GM12873 (cell line): Measurements from ENCODE around the gene ICOS.
A peak's percentile ranks its signal among the peaks of the same experiment; 100 is the strongest.

Experiments used
- TF ChIP-seq, protein P1 (sequence below): IDR thresholded peaks from 2 replicates; pipeline ENCODE4 v1.5.1; 2012; ENCODE audit warnings: low read depth, mild to moderate bottlenecking, moderate library complexity, low read length, control low read depth; ENCODE audit not compliant: insufficient read depth; ENCODE audit errors: missing control alignments

Gene ICOS

DNA sequence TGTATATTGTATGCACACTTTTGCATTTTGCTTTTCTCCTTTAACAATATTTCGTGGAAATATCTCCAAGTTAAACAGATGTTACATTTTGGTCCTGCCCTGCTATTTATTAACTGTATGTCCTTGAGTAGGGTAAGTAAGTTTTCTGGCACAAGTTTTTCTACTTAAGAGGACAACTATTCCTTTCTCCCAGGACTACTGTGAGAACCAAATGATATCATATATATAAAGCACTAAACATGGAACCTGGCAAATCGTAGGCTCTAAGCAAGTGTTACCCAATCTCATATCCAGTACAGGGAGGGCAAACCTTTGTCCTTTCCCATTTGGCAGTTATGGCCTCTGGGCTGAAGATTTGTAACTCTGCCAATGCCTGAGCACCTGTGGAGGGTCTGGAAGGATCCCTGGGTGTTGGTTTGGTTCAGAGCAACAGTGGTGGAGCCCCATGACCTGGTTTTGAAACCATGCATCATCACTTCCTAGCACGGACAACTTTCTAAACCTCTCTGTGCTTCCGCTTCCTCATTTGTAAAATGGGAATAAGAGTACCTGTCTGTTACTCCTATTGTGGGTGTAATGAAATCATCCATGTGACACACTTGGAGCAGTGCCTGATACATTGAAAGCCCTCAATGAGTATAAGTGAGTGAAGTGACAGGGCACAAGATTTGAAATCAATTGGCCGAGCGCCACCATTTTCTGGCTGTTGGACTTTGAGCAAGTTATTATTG is 28.3 kb upstream of the ICOS start:
- TF ChIP-seq, protein P1, sequence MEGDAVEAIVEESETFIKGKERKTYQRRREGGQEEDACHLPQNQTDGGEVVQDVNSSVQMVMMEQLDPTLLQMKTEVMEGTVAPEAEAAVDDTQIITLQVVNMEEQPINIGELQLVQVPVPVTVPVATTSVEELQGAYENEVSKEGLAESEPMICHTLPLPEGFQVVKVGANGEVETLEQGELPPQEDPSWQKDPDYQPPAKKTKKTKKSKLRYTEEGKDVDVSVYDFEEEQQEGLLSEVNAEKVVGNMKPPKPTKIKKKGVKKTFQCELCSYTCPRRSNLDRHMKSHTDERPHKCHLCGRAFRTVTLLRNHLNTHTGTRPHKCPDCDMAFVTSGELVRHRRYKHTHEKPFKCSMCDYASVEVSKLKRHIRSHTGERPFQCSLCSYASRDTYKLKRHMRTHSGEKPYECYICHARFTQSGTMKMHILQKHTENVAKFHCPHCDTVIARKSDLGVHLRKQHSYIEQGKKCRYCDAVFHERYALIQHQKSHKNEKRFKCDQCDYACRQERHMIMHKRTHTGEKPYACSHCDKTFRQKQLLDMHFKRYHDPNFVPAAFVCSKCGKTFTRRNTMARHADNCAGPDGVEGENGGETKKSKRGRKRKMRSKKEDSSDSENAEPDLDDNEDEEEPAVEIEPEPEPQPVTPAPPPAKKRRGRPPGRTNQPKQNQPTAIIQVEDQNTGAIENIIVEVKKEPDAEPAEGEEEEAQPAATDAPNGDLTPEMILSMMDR: no peak

GRCh38 chr2:203908797-203909185 is 27.8 kb upstream of the ICOS start:
- TF ChIP-seq, protein P1: peak; percentile 1

DNA sequence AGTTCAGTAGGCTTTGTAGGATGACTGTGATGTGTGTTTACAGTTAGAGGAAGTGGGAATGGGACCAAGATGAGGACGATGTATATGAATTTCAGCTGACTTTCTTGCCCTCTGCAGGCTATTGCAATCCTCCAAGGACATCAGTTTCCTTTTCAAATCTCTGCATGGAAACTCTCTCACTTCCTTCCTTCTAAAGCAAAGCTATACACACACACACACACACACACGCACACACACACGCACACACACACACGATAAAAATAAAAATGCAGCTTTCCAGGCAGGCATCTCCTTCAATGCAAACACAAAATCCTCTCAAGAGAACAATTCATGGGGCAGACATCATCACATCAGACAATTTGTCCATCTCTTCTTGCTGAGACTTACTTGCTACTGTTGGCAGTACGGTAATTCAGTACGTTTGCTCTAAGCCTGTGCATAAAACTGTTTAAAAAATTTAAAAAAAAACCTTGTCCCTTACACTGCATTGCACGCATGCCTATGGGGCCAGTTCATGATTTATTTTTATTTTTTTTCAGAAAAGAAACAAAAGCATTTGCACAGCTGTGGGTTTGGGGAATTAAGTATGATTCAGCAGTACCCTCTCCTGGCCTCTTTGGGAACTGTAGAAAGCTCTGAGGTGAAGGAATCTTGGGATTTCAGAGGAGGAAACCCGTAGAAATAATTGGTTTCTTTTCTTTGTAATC is 27.1 kb upstream of the ICOS start:
- TF ChIP-seq, protein P1: peak; percentile 52

- TF ChIP-seq, protein P1: no peak
Observed at GRCh38 chr2:203909974-203910373, 26.6 kb upstream of the ICOS start.

DNA sequence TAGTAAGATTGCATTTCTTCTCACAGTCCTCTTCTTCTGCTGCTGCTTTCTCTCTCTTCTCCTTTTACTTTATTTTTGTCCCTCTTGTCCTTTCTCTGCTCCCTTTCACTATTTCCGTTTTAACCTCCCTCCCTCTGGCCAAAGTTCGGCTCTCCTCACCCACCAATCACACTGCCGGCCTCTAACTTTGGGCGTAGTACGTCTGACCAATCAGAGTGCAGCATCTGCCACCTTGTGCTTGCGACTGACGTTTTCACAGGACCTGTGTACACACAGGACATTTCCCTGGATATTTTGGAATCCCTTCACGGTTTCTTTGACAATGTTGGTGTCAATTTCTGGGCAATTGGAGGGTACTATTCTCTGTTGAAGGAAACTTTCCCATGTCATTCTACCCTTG is 22.6 kb upstream of the ICOS start:
- TF ChIP-seq, protein P1: no peak

GRCh38 chr2:203914546-203915182 is 21.9 kb upstream of the ICOS start:
- TF ChIP-seq, protein P1: no peak

DNA sequence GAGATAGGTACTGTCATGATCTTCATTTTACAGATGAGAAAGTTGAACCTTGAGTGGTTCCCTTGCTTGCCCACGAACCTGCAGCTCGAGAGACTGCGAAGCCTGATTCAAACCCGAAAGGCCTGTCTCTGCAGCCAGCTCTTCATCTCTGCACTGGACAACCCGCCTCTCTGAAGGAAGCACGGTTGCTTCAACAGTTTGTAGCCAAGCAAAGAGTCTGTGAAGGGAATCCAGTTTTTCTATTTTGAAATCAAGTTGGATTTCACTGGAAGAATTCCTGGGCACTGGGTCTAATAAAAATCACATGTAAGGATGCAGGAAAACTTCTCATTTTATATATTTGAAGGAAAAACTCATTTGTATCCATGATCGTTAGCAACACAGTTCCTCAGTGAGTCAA is 21.3 kb upstream of the ICOS start:
- TF ChIP-seq, protein P1: no peak
